Endothelial cell of umbilical vein (primary cell): ENCODE measurements around the gene NR0B1. TPM values are rescaled to one million over a fixed set of nuclear protein-coding genes. Genes with fewer than 3 reads are reported as not detected.

ENCODE experiments used
- BruUV-seq: library from RNA; stranded (reverse); fragments of 400-500 nt; replicated peaks from 2 replicates; lab custom pipeline; 2021; lab: Mats Ljungman, UMichigan
- CTCF ChIA-PET: fragments of 300-600, 350-600 bp; sonication (Branson Sonifier 250); formaldehyde crosslinking; loops from one replicate; lab custom pipeline; 2021; ENCODE audit warnings: antibody characterized with exemption, inconsistent platforms; lab: Charles Lee
- POLR2A ChIA-PET: fragments of 300-600, 350-600 bp; sonication (Branson Sonifier 250); formaldehyde crosslinking; loops from one replicate; lab custom pipeline; 2021; ENCODE audit warnings: antibody characterized with exemption, inconsistent platforms; lab: Charles Lee
- DNase-seq: peaks from one replicate; pipeline ENCODE4 v3.0.0-alpha.2; 2011; ENCODE audit warnings: low read depth, low spot score
- FAIRE-seq: peaks from 2 replicates; lab custom pipeline; 2011; peaks lifted over from hg19 to GRCh38; lab: Jason Lieb, UNC
- H2AFZ ChIP-seq: 2 replicates; pipeline ENCODE4 v1.6.0; 2012; ENCODE audit warnings: low read depth, low read length, control low read depth, inconsistent platforms
- H3K27ac ChIP-seq: 2 replicates; pipeline ENCODE4 v1.5.1; 2011; ENCODE audit warnings: low read depth, mild to moderate bottlenecking, control low read depth, low read length, moderate library complexity; ENCODE audit not compliant: insufficient read depth
- H3K27me3 ChIP-seq, 2 experiments: 2 replicates each; pipeline versions ENCODE4 v1.6.0 to v1.6.1; 2011; ENCODE audit warnings: low read length in 2 of 2, mixed read lengths in 1 of 2; ENCODE audit not compliant: control insufficient read depth in 2 of 2, insufficient read depth in 2 of 2
- H3K36me3 ChIP-seq, 2 experiments: 2 replicates in 1 of 2; 3 replicates in 1 of 2; pipeline ENCODE4 v1.5.1; 2011; ENCODE audit warnings: low read length in 2 of 2, mild to moderate bottlenecking in 1 of 2, moderate library complexity in 1 of 2; ENCODE audit not compliant: control insufficient read depth in 2 of 2, insufficient read depth in 2 of 2; ENCODE audit errors: extremely low read depth in 1 of 2
- H3K4me1 ChIP-seq: 3 replicates; pipeline ENCODE4 v1.5.1; 2011; ENCODE audit warnings: mild to moderate bottlenecking, low read length; ENCODE audit not compliant: control insufficient read depth, insufficient read depth; ENCODE audit errors: extremely low read depth
- H3K4me2 ChIP-seq: 2 replicates; pipeline ENCODE4 v1.6.1; 2011; ENCODE audit warnings: low read length, control low read depth, mixed read lengths; ENCODE audit not compliant: insufficient read depth
- H3K4me3 ChIP-seq, 3 experiments: fragments of 200-600 bp in 1 of 3; sonication (generic), shearing (Covaris generic) in 1 of 3; replicated peaks in 1 of 3; 2 replicates each; pipeline ENCODE4 v1.5.1; 2011 to 2016; ENCODE audit warnings: control low read depth in 3 of 3, low read length in 3 of 3, mild to moderate bottlenecking in 2 of 3, inconsistent platforms in 1 of 3, low read depth in 1 of 3, moderate library complexity in 1 of 3; ENCODE audit not compliant: insufficient read depth in 1 of 3
- H3K79me2 ChIP-seq: 2 replicates; pipeline ENCODE4 v1.6.0; 2012; ENCODE audit warnings: low read length, inconsistent platforms; ENCODE audit not compliant: control insufficient read depth, insufficient read depth
- H3K9ac ChIP-seq: replicated peaks from 2 replicates; pipeline ENCODE3; 2011; ENCODE audit warnings: low read length, control low read depth; ENCODE audit not compliant: insufficient read depth; ENCODE audit errors: extremely low read depth
- H3K9me1 ChIP-seq: replicated peaks from 3 replicates; pipeline ENCODE4 v1.6.0; 2011; ENCODE audit warnings: mild to moderate bottlenecking, low read length; ENCODE audit not compliant: control insufficient read depth, insufficient read depth; ENCODE audit errors: extremely low read depth
- H3K9me3 ChIP-seq: replicated peaks from 2 replicates; pipeline ENCODE4 v1.5.1; 2012; ENCODE audit warnings: low read length, inconsistent platforms; ENCODE audit not compliant: control insufficient read depth, insufficient read depth
- H4K20me1 ChIP-seq: replicated peaks from 2 replicates; pipeline ENCODE3; 2011; ENCODE audit warnings: mild to moderate bottlenecking, low read length; ENCODE audit not compliant: control insufficient read depth, insufficient read depth; ENCODE audit errors: extremely low read depth
- CTCF ChIP-seq, 2 donors: IDR thresholded peaks; 1 replicate in 1 of 2; 2 replicates in 1 of 2; pipeline ENCODE4 v1.5.1; 2011; ENCODE audit warnings: low read length in 2 of 2, mild to moderate bottlenecking in 2 of 2, moderate library complexity in 2 of 2, control low read depth in 1 of 2, inconsistent platforms in 1 of 2, low read depth in 1 of 2; ENCODE audit not compliant: insufficient read depth in 1 of 2; ENCODE audit errors: extremely low read depth in 1 of 2
- GATA2 ChIP-seq: IDR thresholded peaks from 2 replicates; pipeline ENCODE4 v1.7.0; 2011; ENCODE audit warnings: low read depth, mild to moderate bottlenecking, moderate library complexity, mixed read lengths, low read length; ENCODE audit not compliant: insufficient read length, insufficient read depth
- MAX ChIP-seq: IDR thresholded peaks from 2 replicates; pipeline ENCODE4 v1.6.1; 2011; ENCODE audit not compliant: insufficient read depth, insufficient read length
- MYC ChIP-seq: IDR thresholded peaks from one replicate; pipeline ENCODE4 v1.6.1; 2011; ENCODE audit warnings: mild to moderate bottlenecking, low read depth, low read length
- POLR2A ChIP-seq: IDR thresholded peaks from 2 replicates; pipeline ENCODE4 v1.6.1; 2012; ENCODE audit warnings: low read depth, mild to moderate bottlenecking, control low read depth, low read length
- POLR2AphosphoS5 ChIP-seq: IDR thresholded peaks from 2 replicates; pipeline ENCODE4 v1.6.1; 2012; ENCODE audit warnings: low read depth, mild to moderate bottlenecking, control low read depth, low read length, moderate library complexity; ENCODE audit not compliant: insufficient read depth
- dilution Hi-C: fragments of 300-500 bp; cut with MboI; formaldehyde crosslinking; loops from one replicate; pipeline ENCODE4 v1.15.0; 2019; ENCODE audit warnings: low sequenced_read_pairs; ENCODE audit not compliant: extremely low pct_ligation_motif_present
- intact Hi-C: fragments of 100-400 bp; cut with micrococcal nuclease; formaldehyde crosslinking; loops from one replicate; pipeline ENCODE4 v1.10.0; 2022
- polyA plus RNA-seq, 4 experiments: library from polyadenylated mRNA; depleted of rRNA in 3 of 4; stranded (reverse) in 3 of 4; unstranded in 1 of 4; fragments of >200 nt; gene quantifications; 2 replicates each; pipeline versions ENCODE4 v1.2.1 to v1.2.3, GENCODE V29; 2011 to 2012; ENCODE audit warnings: missing spikeins in 1 of 4
- total RNA-seq: library from RNA; stranded (reverse); gene quantifications from 2 replicates; pipeline ENCODE4 v1.2.3, GENCODE V29; 2021

NR0B1 gene
- total and polyA plus RNA-seq, 2 donors (not counting 3 experiments of a cell fraction or from before 2014, with no cell fraction given) = not detected

GRCh38 chrX:30280428-30280827 is 28.8 kb downstream of the NR0B1 start:
- Histone ChIP-seq H3K9ac (no peak overlapping the region), H3K79me2 (no peaks in the 10 kb centered on the region), H3K36me3 (no peaks in the 10 kb centered on the region), H3K4me1 (peaks cover 15% of the 10 kb centered on the region), H3K27ac (no peak overlapping the region), H3K4me2 (no peak overlapping the region), H2AFZ (no peak overlapping the region), H3K9me1 (no peaks in the 10 kb centered on the region), H3K4me3 (no peak overlapping the region), H3K27me3 (no peaks in the 10 kb centered on the region), H4K20me1 (no peaks in the 10 kb centered on the region), H3K9me3 (no peaks in the 10 kb centered on the region)
- no peak for TF ChIP-seq POLR2AphosphoS5
- TF ChIP-seq MAX = no peak
- no TSS peak for BruUV-seq
- POLR2A ChIA-PET = no interaction called here
- CTCF ChIA-PET = interaction anchor here (1.2 kb wide), 1 partner anchor 27 kb away, joined by 3 read pairs; no protein-coding TSS in a partner anchor
- dilution Hi-C loops (no loop called here), intact Hi-C loops (no loop called here)
- FAIRE-seq = no peak
- no peak for DNase-seq

GRCh38 chrX:30278365-30278764 is 30.8 kb downstream of the NR0B1 start:
- no peaks in the 10 kb centered on the region for H3K36me3 ChIP-seq
- H3K4me2 ChIP-seq = no peak overlapping the region
- BruUV-seq = no TSS peak
- POLR2A ChIA-PET = no interaction called here
- no peaks in the 10 kb centered on the region for H3K9me1 ChIP-seq
- no peaks in the 10 kb centered on the region for H3K79me2 ChIP-seq
- H3K4me1 ChIP-seq = peaks cover 7% of the 10 kb centered on the region
- CTCF ChIA-PET = interaction anchor here (1.0 kb wide), 1 partner anchor 236 kb away, joined by 3 read pairs; no protein-coding TSS in a partner anchor
- no peak overlapping the region for H3K4me3 ChIP-seq
- dilution Hi-C loops = no loop called here
- no peak overlapping the region for H2AFZ ChIP-seq
- DNase-seq (no peak), FAIRE-seq (no peak)
- TF ChIP-seq POLR2A (no peak), CTCF (IDR thresholded peaks at IDR 0.05; ENCODE audit: extremely low read depth in 1 of 2, insufficient read depth in 1 of 2, low read depth in 1 of 2, low read length in 2 of 2) (no peak), GATA2 (no peak), MAX (no peak), MYC (no peak)
- H3K9ac ChIP-seq = no peak overlapping the region
- H4K20me1 ChIP-seq = no peaks in the 10 kb centered on the region
- intact Hi-C loops = no loop called here
- no peaks in the 10 kb centered on the region for H3K9me3 ChIP-seq
- no peaks in the 10 kb centered on the region for H3K27me3 ChIP-seq
- H3K27ac ChIP-seq = no peak overlapping the region
